Measurements from ENCODE around the gene USF2. TPM values are rescaled to one million over a fixed set of nuclear protein-coding genes. Genes with fewer than 3 reads are reported as not detected.

Gene USF2
- total and polyA plus RNA-seq, 7 experiments from 2014 or later, result 6.8 to 256 (median 218) TPM

DNA sequence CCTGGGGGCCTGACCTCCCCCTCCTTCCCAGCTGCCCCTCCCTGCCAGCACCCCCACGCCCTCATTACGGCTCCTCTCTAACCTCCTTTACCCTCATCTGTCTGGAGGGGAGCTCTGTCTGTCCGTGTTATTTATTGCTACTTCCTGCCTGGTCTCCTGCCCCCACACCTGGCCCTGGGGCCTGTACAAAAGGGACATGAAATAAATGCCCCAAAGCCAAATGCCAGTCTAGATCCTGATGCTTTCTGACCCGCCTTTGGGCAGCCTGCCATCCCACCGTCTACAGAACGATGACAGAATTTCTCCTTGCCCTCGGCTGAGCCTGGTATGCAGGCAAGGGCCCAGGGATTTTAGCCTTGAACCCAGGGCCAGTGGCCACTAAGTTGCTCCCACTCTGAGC, 44.8 kb downstream of the USF2 start:
- Histone ChIP-seq H3K9me3 (ENCODE audit: control insufficient read depth in 2 of 3, low read length in 3 of 3) (no peaks in the 10 kb centered on the region), H3K4me1 (ENCODE audit: control insufficient read depth in 2 of 2, insufficient read depth in 2 of 2, low read length in 2 of 2) (no peaks in the 10 kb centered on the region)

GRCh38 chr19:35314031-35314430, 45.3 kb downstream of the USF2 start:
- Mint-ChIP-seq H3K27ac (no peak overlapping the region), H3K4me1 (peaks cover 0 to 15% (median 7%) of the 10 kb centered on the region in 7 donors), H3K36me3 (no peaks in the 10 kb centered on the region), H3K27me3 (peaks cover 0 to 4% (median 0%) of the 10 kb centered on the region in 5 donors), H3K9me3 (no peaks in the 10 kb centered on the region), H3K4me3 (no peak overlapping the region)
- no peaks in the 10 kb centered on the region for H3K27me3 ChIP-seq (ENCODE audit: control insufficient read depth in 2 of 2, insufficient read depth in 2 of 2, low read length in 2 of 2)
- no peak overlapping the region for H3K4me3 ChIP-seq (ENCODE audit: low read length)
- POLR2A ChIA-PET, result no interaction called here
- H3K27ac ChIP-seq (ENCODE audit: low read depth, low read length), result no peak overlapping the region
- no peaks in the 10 kb centered on the region for H3K36me3 ChIP-seq (ENCODE audit: control insufficient read depth in 2 of 3, insufficient read depth in 3 of 3, low read length in 3 of 3)
- no peaks in the 10 kb centered on the region for H3K4me1 ChIP-seq (ENCODE audit: control insufficient read depth in 2 of 2, insufficient read depth in 2 of 2, low read length in 2 of 2)
- CTCF ChIA-PET, result no interaction called here
- DNase-seq, result no peak
- no peaks in the 10 kb centered on the region for H3K9me3 ChIP-seq (ENCODE audit: control insufficient read depth in 2 of 3, low read length in 3 of 3)
- ATAC-seq, result no peak
- intact Hi-C loops (cut with micrococcal nuclease), result no loop called here

More for the DNA sequence above, 44.8 kb downstream of the USF2 start:
- H3K27ac ChIP-seq (ENCODE audit: low read depth, low read length), result no peak overlapping the region
- no peak for DNase-seq
- intact Hi-C loops (cut with micrococcal nuclease), result no loop called here
- no peaks in the 10 kb centered on the region for H3K9me3 Mint-ChIP-seq
- no peaks in the 10 kb centered on the region for H3K36me3 Mint-ChIP-seq
- CTCF ChIA-PET, result no interaction called here
- no peaks in the 10 kb centered on the region for H3K27me3 ChIP-seq (ENCODE audit: control insufficient read depth in 2 of 2, insufficient read depth in 2 of 2, low read length in 2 of 2)
- POLR2A ChIA-PET, result no interaction called here
- H3K27ac Mint-ChIP-seq, result no peak overlapping the region
- no peak for ATAC-seq
- peaks cover 0 to 2% (median 0%) of the 10 kb centered on the region in 5 donors for H3K27me3 Mint-ChIP-seq
- no peaks in the 10 kb centered on the region for H3K36me3 ChIP-seq (ENCODE audit: control insufficient read depth in 2 of 3, insufficient read depth in 3 of 3, low read length in 3 of 3)
- no peak overlapping the region for H3K4me3 ChIP-seq (ENCODE audit: low read length)
- peaks cover 0 to 11% (median 5%) of the 10 kb centered on the region in 7 donors for H3K4me1 Mint-ChIP-seq
- H3K4me3 Mint-ChIP-seq, result no peak overlapping the region

- peaks cover 0 to 19% (median 8%) of the 10 kb centered on the region in 7 donors for H3K4me1 Mint-ChIP-seq
- H3K4me3 Mint-ChIP-seq, result no peak overlapping the region
- H3K4me3 ChIP-seq (ENCODE audit: low read length), result no peak overlapping the region
- H3K36me3 ChIP-seq (ENCODE audit: control insufficient read depth in 2 of 3, insufficient read depth in 3 of 3, low read length in 3 of 3), result no peaks in the 10 kb centered on the region
- ChIA-PET CTCF (no interaction called here), POLR2A (interaction anchor here (0.6 kb wide), 1 partner anchor 593 kb away, joined by 3 read pairs; the partner anchor contains the start of gene TYROBP)
- H3K27ac Mint-ChIP-seq, result no peak overlapping the region
- no peak for ATAC-seq
- H3K9me3 ChIP-seq (ENCODE audit: control insufficient read depth in 2 of 3, low read length in 3 of 3), result no peaks in the 10 kb centered on the region
- no peaks in the 10 kb centered on the region for H3K9me3 Mint-ChIP-seq
- no peak overlapping the region for H3K27ac ChIP-seq (ENCODE audit: low read depth, low read length)
- H3K36me3 Mint-ChIP-seq, result no peaks in the 10 kb centered on the region
- no peak for DNase-seq
- no peaks in the 10 kb centered on the region for H3K27me3 ChIP-seq (ENCODE audit: control insufficient read depth in 2 of 2, insufficient read depth in 2 of 2, low read length in 2 of 2)
- H3K4me1 ChIP-seq (ENCODE audit: control insufficient read depth in 2 of 2, insufficient read depth in 2 of 2, low read length in 2 of 2), result no peaks in the 10 kb centered on the region
- intact Hi-C loops (cut with micrococcal nuclease), result no loop called here
- peaks cover 0 to 4% (median 0%) of the 10 kb centered on the region in 5 donors for H3K27me3 Mint-ChIP-seq
Observed at GRCh38 chr19:35314858-35315470, 46.2 kb downstream of the USF2 start.

DNA sequence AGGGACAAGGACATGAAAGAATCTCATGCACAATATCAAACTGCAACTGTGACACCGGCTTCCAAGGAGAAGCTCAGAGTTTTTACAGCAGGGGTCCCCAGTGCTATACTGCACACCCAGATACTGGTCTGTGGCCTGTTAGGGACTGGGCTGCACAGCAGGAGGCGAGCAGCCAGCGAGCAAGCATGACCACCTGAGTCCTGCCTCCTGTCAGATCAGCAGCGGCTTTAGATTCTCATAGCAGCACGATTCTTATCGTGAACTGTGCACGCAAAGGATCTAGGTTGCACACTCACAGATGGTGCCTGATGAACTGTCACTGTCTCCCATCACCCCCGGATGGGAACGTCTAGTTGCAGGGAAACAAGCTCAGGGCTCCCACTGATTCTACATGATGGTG, 47.1 kb downstream of the USF2 start:
- no peaks in the 10 kb centered on the region for H3K4me1 ChIP-seq (ENCODE audit: control insufficient read depth in 2 of 2, insufficient read depth in 2 of 2, low read length in 2 of 2)
- H3K27ac ChIP-seq (ENCODE audit: low read depth, low read length), result no peak overlapping the region
- no peak overlapping the region for H3K4me3 ChIP-seq (ENCODE audit: low read length)
- H3K4me1 Mint-ChIP-seq, result peaks cover 0 to 17% (median 8%) of the 10 kb centered on the region in 7 donors
- H3K27me3 Mint-ChIP-seq, result peaks cover 0 to 4% (median 0%) of the 10 kb centered on the region in 5 donors
- H3K4me3 Mint-ChIP-seq, result no peak overlapping the region
- intact Hi-C loops (cut with micrococcal nuclease), result no loop called here
- ATAC-seq (no peak), DNase-seq (no peak)
- no peaks in the 10 kb centered on the region for H3K36me3 ChIP-seq (ENCODE audit: control insufficient read depth in 2 of 3, insufficient read depth in 3 of 3, low read length in 3 of 3)
- H3K36me3 Mint-ChIP-seq, result no peaks in the 10 kb centered on the region
- ChIA-PET POLR2A (interaction anchor here (0.6 kb wide), 1 partner anchor 592 kb away, joined by 3 read pairs; the partner anchor contains the start of gene TYROBP), CTCF (no interaction called here)
- H3K27ac Mint-ChIP-seq, result no peak overlapping the region
- no peaks in the 10 kb centered on the region for H3K9me3 Mint-ChIP-seq
- no peaks in the 10 kb centered on the region for H3K9me3 ChIP-seq (ENCODE audit: control insufficient read depth in 2 of 3, low read length in 3 of 3)
- H3K27me3 ChIP-seq (ENCODE audit: control insufficient read depth in 2 of 2, insufficient read depth in 2 of 2, low read length in 2 of 2), result no peaks in the 10 kb centered on the region

GRCh38 chr19:35316560-35316959, 47.8 kb downstream of the USF2 start:
- Histone ChIP-seq H3K4me1 (ENCODE audit: control insufficient read depth in 2 of 2, insufficient read depth in 2 of 2, low read length in 2 of 2) (no peaks in the 10 kb centered on the region), H3K27me3 (ENCODE audit: control insufficient read depth in 2 of 2, insufficient read depth in 2 of 2, low read length in 2 of 2) (no peaks in the 10 kb centered on the region), H3K36me3 (ENCODE audit: control insufficient read depth in 2 of 3, insufficient read depth in 3 of 3, low read length in 3 of 3) (no peaks in the 10 kb centered on the region), H3K27ac (ENCODE audit: low read depth, low read length) (no peak overlapping the region), H3K4me3 (ENCODE audit: low read length) (no peak overlapping the region), H3K9me3 (ENCODE audit: control insufficient read depth in 2 of 3, low read length in 3 of 3) (no peaks in the 10 kb centered on the region)
- ATAC-seq, result no peak
- H3K27ac Mint-ChIP-seq, result peak overlapping the region in 1 of 9 donors; percentile 36
- no peak overlapping the region for H3K4me3 Mint-ChIP-seq
- peaks cover 0 to 17% (median 8%) of the 10 kb centered on the region in 7 donors for H3K4me1 Mint-ChIP-seq
- ChIA-PET POLR2A (no interaction called here), CTCF (no interaction called here)
- peaks cover 0 to 1% (median 0%) of the 10 kb centered on the region in 11 donors for H3K9me3 Mint-ChIP-seq
- DNase-seq, result no peak
- H3K27me3 Mint-ChIP-seq, result peaks cover 0 to 4% (median 0%) of the 10 kb centered on the region in 5 donors
- intact Hi-C loops (cut with micrococcal nuclease), result no loop called here
- H3K36me3 Mint-ChIP-seq, result no peaks in the 10 kb centered on the region

GRCh38 chr19:35317464-35318043, 48.8 kb downstream of the USF2 start:
- ChIA-PET CTCF (interaction anchor here (0.6 to 0.7 kb wide), 2 partner anchors 84 to 226 kb away, joined by 3 read pairs; no protein-coding TSS in a partner anchor), POLR2A (no interaction called here)
- Histone ChIP-seq H3K27ac (ENCODE audit: low read depth, low read length) (no peak overlapping the region), H3K36me3 (ENCODE audit: control insufficient read depth in 2 of 3, insufficient read depth in 3 of 3, low read length in 3 of 3) (no peaks in the 10 kb centered on the region), H3K27me3 (ENCODE audit: control insufficient read depth in 2 of 2, insufficient read depth in 2 of 2, low read length in 2 of 2) (no peaks in the 10 kb centered on the region), H3K4me3 (ENCODE audit: low read length) (no peak overlapping the region), H3K9me3 (ENCODE audit: control insufficient read depth in 2 of 3, low read length in 3 of 3) (peaks cover 0 to 5% (median 0%) of the 10 kb centered on the region in 3 experiments), H3K4me1 (ENCODE audit: control insufficient read depth in 2 of 2, insufficient read depth in 2 of 2, low read length in 2 of 2) (no peaks in the 10 kb centered on the region)
- Mint-ChIP-seq H3K4me1 (peaks cover 0 to 17% (median 8%) of the 10 kb centered on the region in 7 donors), H3K9me3 (peaks cover 0 to 6% (median 3%) of the 10 kb centered on the region in 11 donors), H3K4me3 (no peak overlapping the region), H3K27me3 (peaks cover 0 to 8% (median 0%) of the 10 kb centered on the region in 5 donors), H3K27ac (peak overlapping the region in 2 of 9 donors; percentile 44 to 58), H3K36me3 (no peaks in the 10 kb centered on the region)
- no peak for ATAC-seq
- DNase-seq, result no peak
- intact Hi-C loops (cut with micrococcal nuclease), result no loop called here

All from naive thymus-derived CD4-positive, alpha-beta T cell (primary cell).